WTC11 (cell line): Measurements from ENCODE around the gene CSPG5.

ENCODE experiments used
- CBFB ChIP-seq: sonication (generic); formaldehyde crosslinking; IDR thresholded peaks from 2 replicates; pipeline ENCODE4 v1.8.1; 2022; ENCODE audit warnings: mild to moderate bottlenecking, low read depth, missing genetic modification reagents
- CTCF ChIP-seq: fragments of 200-600 bp; IDR thresholded peaks from 2 replicates; pipeline ENCODE4 v1.8.0; 2022; ENCODE audit warnings: antibody characterized with exemption
- ETV6 ChIP-seq: sonication (generic); formaldehyde crosslinking; IDR thresholded peaks from 2 replicates; pipeline ENCODE4 v1.8.1; 2022; ENCODE audit warnings: mild to moderate bottlenecking, missing genetic modification reagents
- NR3C1 ChIP-seq: sonication (generic); formaldehyde crosslinking; conservative IDR thresholded peaks from 2 replicates; pipeline ENCODE4 v1.8.1; 2023; ENCODE audit warnings: low read depth, mild to moderate bottlenecking, missing genetic modification reagents
- SP1 ChIP-seq: sonication (generic); formaldehyde crosslinking; conservative IDR thresholded peaks from 2 replicates; pipeline ENCODE4 v1.8.1; 2022; ENCODE audit warnings: missing genetic modification reagents
- ZNF121 ChIP-seq: sonication (generic); formaldehyde crosslinking; IDR thresholded peaks from 2 replicates; pipeline ENCODE4 v1.8.0; 2023; ENCODE audit warnings: missing genetic modification reagents

- no peak for TF ChIP-seq CTCF
- TF ChIP-seq SP1, result no peak
- TF ChIP-seq NR3C1 (CRISPR knock-in tag), result no peak
- no peak for TF ChIP-seq ETV6
- TF ChIP-seq ZNF121, result no peak
- no peak for TF ChIP-seq CBFB (CRISPR knock-in tag)
Measured at GRCh38 chr3:47590216-47590615, 11.6 kb upstream of the CSPG5 start.
